ENCODE measurements around the gene BAIAP2L1.
"Not testable (repeated sequence)": the region's sequence is repeated elsewhere in the genome, so short reads cannot be mapped to it uniquely, and the experiment has no call there.

Gene BAIAP2L1

GRCh38 chr7:98395951-98396350, 4.9 kb downstream of the BAIAP2L1 start:
- no peak for FAIRE-seq
- no peak for DNase-seq (ENCODE audit: insufficient read length)

GRCh38 chr7:98395481-98395880, 5.4 kb downstream of the BAIAP2L1 start:
- DNase-seq (ENCODE audit: insufficient read length) (no peak), FAIRE-seq (no peak)
- no peak for TF ChIP-seq TAF1 (IDR thresholded peaks at IDR 0.05; ENCODE audit: borderline replicate concordance, low read depth, low read length)

More at GRCh38 chr7:98395951-98396350, 4.9 kb downstream of the BAIAP2L1 start:
- TF ChIP-seq POLR2AphosphoS5 (IDR thresholded peaks at IDR 0.05; ENCODE audit: low read depth, low read length) (no peak), TAF1 (IDR thresholded peaks at IDR 0.05; ENCODE audit: borderline replicate concordance, low read depth, low read length) (no peak), POLR2A (IDR thresholded peaks at IDR 0.05; ENCODE audit: low read depth, low read length) (no peak)

- DNase-seq (ENCODE audit: insufficient read length) (no peak), FAIRE-seq (no peak)
- no peak for TF ChIP-seq TAF1 (IDR thresholded peaks at IDR 0.05; ENCODE audit: borderline replicate concordance, low read depth, low read length)
- no peak for TF ChIP-seq POLR2AphosphoS5 (IDR thresholded peaks at IDR 0.05; ENCODE audit: low read depth, low read length)
- TF ChIP-seq POLR2A (IDR thresholded peaks at IDR 0.05; ENCODE audit: low read depth, low read length) = no peak
Measured at GRCh38 chr7:98394377-98394836, 6.5 kb downstream of the BAIAP2L1 start.

GRCh38 chr7:98387544-98388226, 13.2 kb downstream of the BAIAP2L1 start:
- TF ChIP-seq TAF1 (IDR thresholded peaks at IDR 0.05; ENCODE audit: borderline replicate concordance, low read depth, low read length) = no peak
- no peak for TF ChIP-seq POLR2AphosphoS5 (IDR thresholded peaks at IDR 0.05; ENCODE audit: low read depth, low read length)
- no peak for TF ChIP-seq POLR2A (IDR thresholded peaks at IDR 0.05; ENCODE audit: low read depth, low read length)
- DNase-seq (ENCODE audit: insufficient read length) (no peak), FAIRE-seq (no peak)

GRCh38 chr7:98387131-98387530, 13.8 kb downstream of the BAIAP2L1 start:
- no peak for FAIRE-seq
- TF ChIP-seq POLR2A (IDR thresholded peaks at IDR 0.05; ENCODE audit: low read depth, low read length) = no peak
- no peak for TF ChIP-seq POLR2AphosphoS5 (IDR thresholded peaks at IDR 0.05; ENCODE audit: low read depth, low read length)
- TF ChIP-seq TAF1 (IDR thresholded peaks at IDR 0.05; ENCODE audit: borderline replicate concordance, low read depth, low read length) = no peak
- no peak for DNase-seq (ENCODE audit: insufficient read length)

- not testable (repeated sequence) for FAIRE-seq; DNase-seq (ENCODE audit: insufficient read length)
Measured at GRCh38 chr7:98385532-98385931, 15.4 kb downstream of the BAIAP2L1 start.

- FAIRE-seq (no peak), DNase-seq (ENCODE audit: insufficient read length) (no peak)
- TF ChIP-seq POLR2AphosphoS5 (IDR thresholded peaks at IDR 0.05; ENCODE audit: low read depth, low read length) = no peak
- TF ChIP-seq POLR2A (IDR thresholded peaks at IDR 0.05; ENCODE audit: low read depth, low read length) = no peak
- TF ChIP-seq TAF1 (IDR thresholded peaks at IDR 0.05; ENCODE audit: borderline replicate concordance, low read depth, low read length) = no peak
Measured at GRCh38 chr7:98378210-98378819, 22.6 kb downstream of the BAIAP2L1 start.

GRCh38 chr7:98376711-98377110, 24.2 kb downstream of the BAIAP2L1 start:
- no peak for TF ChIP-seq POLR2AphosphoS5 (IDR thresholded peaks at IDR 0.05; ENCODE audit: low read depth, low read length)
- no peak for TF ChIP-seq POLR2A (IDR thresholded peaks at IDR 0.05; ENCODE audit: low read depth, low read length)
- no peak for TF ChIP-seq TAF1 (IDR thresholded peaks at IDR 0.05; ENCODE audit: borderline replicate concordance, low read depth, low read length)
- no peak for FAIRE-seq
- DNase-seq (ENCODE audit: insufficient read length) = no peak

- no peak for DNase-seq (ENCODE audit: insufficient read length)
- TF ChIP-seq TAF1 (IDR thresholded peaks at IDR 0.05; ENCODE audit: borderline replicate concordance, low read depth, low read length) (no peak), POLR2A (IDR thresholded peaks at IDR 0.05; ENCODE audit: low read depth, low read length) (no peak), POLR2AphosphoS5 (IDR thresholded peaks at IDR 0.05; ENCODE audit: low read depth, low read length) (no peak)
- FAIRE-seq = no peak
Measured at GRCh38 chr7:98375664-98376063, 25.2 kb downstream of the BAIAP2L1 start.

- no peak for FAIRE-seq
Measured at GRCh38 chr7:98374285-98374680, 26.6 kb downstream of the BAIAP2L1 start.

GRCh38 chr7:98372993-98373392, 27.9 kb downstream of the BAIAP2L1 start:
- no peak for DNase-seq (ENCODE audit: insufficient read length)
- FAIRE-seq = no peak
- no peak for TF ChIP-seq TAF1 (IDR thresholded peaks at IDR 0.05; ENCODE audit: borderline replicate concordance, low read depth, low read length)
- no peak for TF ChIP-seq POLR2A (IDR thresholded peaks at IDR 0.05; ENCODE audit: low read depth, low read length)
- no peak for TF ChIP-seq POLR2AphosphoS5 (IDR thresholded peaks at IDR 0.05; ENCODE audit: low read depth, low read length)

More at GRCh38 chr7:98374285-98374680, 26.6 kb downstream of the BAIAP2L1 start:
- no peak for DNase-seq (ENCODE audit: insufficient read length)
- TF ChIP-seq TAF1 (IDR thresholded peaks at IDR 0.05; ENCODE audit: borderline replicate concordance, low read depth, low read length) (no peak), POLR2AphosphoS5 (IDR thresholded peaks at IDR 0.05; ENCODE audit: low read depth, low read length) (no peak)

GRCh38 chr7:98369726-98370125, 31.2 kb downstream of the BAIAP2L1 start:
- TF ChIP-seq TAF1 (IDR thresholded peaks at IDR 0.05; ENCODE audit: borderline replicate concordance, low read depth, low read length) = no peak
- DNase-seq (ENCODE audit: insufficient read length) (no peak), FAIRE-seq (no peak)
